Peyer's patch (tissue), 4 donors: ENCODE results near the gene BRK1. TPM values are rescaled to one million over a fixed set of nuclear protein-coding genes. Genes with fewer than 3 reads are reported as not detected.
A peak's percentile ranks its signal among the peaks of the same experiment; 100 is the strongest.
"Not testable (repeated sequence)": the region's sequence is repeated elsewhere in the genome, so short reads cannot be mapped to it uniquely, and the experiment has no call there.

Experiments
- DNase-seq, 3 donors: peaks; one replicate each; pipeline ENCODE4 v3.0.0-alpha.2; 2017 to 2019
- H3K27ac ChIP-seq, 4 donors: fragments of 200-600 bp; sonication (generic); one replicate each; pipeline ENCODE4 v1.5.1; 2016 to 2019
- H3K27me3 ChIP-seq, 2 donors: fragments of 200-600 bp; sonication (generic); one replicate each; pipeline ENCODE4 v1.5.1; 2019
- H3K36me3 ChIP-seq, 3 donors: fragments of 200-600 bp; sonication (generic); one replicate each; pipeline ENCODE4 v1.5.1; 2016 to 2019
- H3K4me1 ChIP-seq, 4 donors: fragments of 200-600 bp; sonication (generic); one replicate each; pipeline ENCODE4 v1.5.1; 2016 to 2019
- H3K4me3 ChIP-seq, 4 donors: fragments of 200-600 bp; sonication (generic); 1 replicate in 3 of 4; 2 replicates in 1 of 4; pipeline ENCODE4 v1.5.1; 2016 to 2019; ENCODE audit warnings: mild to moderate bottlenecking in 1 of 4
- H3K9me3 ChIP-seq, 4 donors: fragments of 200-600 bp; sonication (generic); one replicate each; pipeline ENCODE4 v1.5.1; 2016 to 2019; ENCODE audit warnings: mild to moderate bottlenecking in 1 of 4
- CTCF ChIP-seq, 6 experiments: fragments of 450-650 bp in 4 of 6; fragments of 200-600 bp in 2 of 6; sonication (generic) in 1 of 6; IDR thresholded peaks; one replicate each; pipeline ENCODE4 v1.5.1; 2017 to 2019; ENCODE audit warnings: antibody characterized with exemption in 6 of 6, mild to moderate bottlenecking in 3 of 6, moderate library complexity in 1 of 6
- POLR2A ChIP-seq, 2 donors: fragments of 450-650 bp; IDR thresholded peaks; one replicate each; pipeline ENCODE4 v1.5.1; 2017; ENCODE audit warnings: antibody characterized with exemption in 2 of 2, mild to moderate bottlenecking in 2 of 2, moderate library complexity in 2 of 2
- total RNA-seq, 4 donors: library from RNA; depleted of rRNA; stranded (reverse); fragments of >200 nt; gene quantifications; one replicate each; pipeline ENCODE4 v1.1.0, GENCODE V29; 2016

BRK1 gene
- total RNA-seq, 4 donors from 2014 or later = 43.7 to 104 (median 60.4) TPM

- H3K27ac ChIP-seq = peak overlapping the region in 2 of 4 donors; percentile 8 to 36
- H3K9me3 ChIP-seq = no peaks in the 10 kb centered on the region
- peak in 1 of 3 donors; percentile 59 for DNase-seq
- H3K4me3 ChIP-seq = no peak overlapping the region
- no peaks in the 10 kb centered on the region for H3K4me1 ChIP-seq
- TF ChIP-seq CTCF (IDR thresholded peaks at IDR 0.05) (no peak), POLR2A (IDR thresholded peaks at IDR 0.05) (no peak)
- no peaks in the 10 kb centered on the region for H3K36me3 ChIP-seq
- no peaks in the 10 kb centered on the region for H3K27me3 ChIP-seq
Observed at GRCh38 chr3:10090179-10090578, 25.3 kb upstream of the BRK1 start.

GRCh38 chr3:10090774-10091173 lies 24.7 kb upstream of the BRK1 start:
- not testable (repeated sequence) for H3K27me3 ChIP-seq, DNase-seq, H3K4me1 ChIP-seq, H3K27ac ChIP-seq, H3K36me3 ChIP-seq, H3K9me3 ChIP-seq, H3K4me3 ChIP-seq

GRCh38 chr3:10091387-10091786 lies 24.1 kb upstream of the BRK1 start:
- DNase-seq = not testable (repeated sequence)

GRCh38 chr3:10093678-10094077 lies 21.8 kb upstream of the BRK1 start:
- no peak overlapping the region for H3K27ac ChIP-seq

More at GRCh38 chr3:10091387-10091786, 24.1 kb upstream of the BRK1 start:
- not testable (repeated sequence) for H3K9me3 ChIP-seq, H3K36me3 ChIP-seq, H3K27me3 ChIP-seq, H3K4me1 ChIP-seq, H3K27ac ChIP-seq, H3K4me3 ChIP-seq

GRCh38 chr3:10099041-10099440 lies 16.4 kb upstream of the BRK1 start:
- H3K27ac ChIP-seq = no peak overlapping the region
- H3K4me3 ChIP-seq = no peak overlapping the region
- H3K9me3 ChIP-seq = no peaks in the 10 kb centered on the region
- no peak for TF ChIP-seq POLR2A (IDR thresholded peaks at IDR 0.05)
- no peak for TF ChIP-seq CTCF (IDR thresholded peaks at IDR 0.05)
- no peaks in the 10 kb centered on the region for H3K4me1 ChIP-seq
- no peaks in the 10 kb centered on the region for H3K36me3 ChIP-seq
- no peaks in the 10 kb centered on the region for H3K27me3 ChIP-seq
- DNase-seq = no peak

More at GRCh38 chr3:10093678-10094077, 21.8 kb upstream of the BRK1 start:
- no peaks in the 10 kb centered on the region for H3K4me1 ChIP-seq
- DNase-seq = no peak
- H3K27me3 ChIP-seq = no peaks in the 10 kb centered on the region
- TF ChIP-seq POLR2A (IDR thresholded peaks at IDR 0.05) (no peak), CTCF (IDR thresholded peaks at IDR 0.05) (no peak)
- no peaks in the 10 kb centered on the region for H3K9me3 ChIP-seq
- H3K36me3 ChIP-seq = no peaks in the 10 kb centered on the region
- H3K4me3 ChIP-seq = no peak overlapping the region

- DNase-seq = no peak
- H3K36me3 ChIP-seq = no peaks in the 10 kb centered on the region
- H3K9me3 ChIP-seq = no peaks in the 10 kb centered on the region
- H3K4me1 ChIP-seq = no peaks in the 10 kb centered on the region
- no peak overlapping the region for H3K4me3 ChIP-seq
- no peaks in the 10 kb centered on the region for H3K27me3 ChIP-seq
- no peak overlapping the region for H3K27ac ChIP-seq
- no peak for TF ChIP-seq POLR2A (IDR thresholded peaks at IDR 0.05)
- no peak for TF ChIP-seq CTCF (IDR thresholded peaks at IDR 0.05)
Observed at GRCh38 chr3:10106919-10107318, 8.6 kb upstream of the BRK1 start.

- no peak for DNase-seq
- Histone ChIP-seq H3K9me3 (no peaks in the 10 kb centered on the region), H3K36me3 (no peaks in the 10 kb centered on the region), H3K27ac (no peak within 1 kb of the TSS), H3K4me1 (no peaks in the 10 kb centered on the region), H3K27me3 (no peaks in the 10 kb centered on the region), H3K4me3 (no peak within 1 kb of the TSS)
- TF ChIP-seq CTCF (IDR thresholded peaks at IDR 0.05) (no peak), POLR2A (IDR thresholded peaks at IDR 0.05) (no peak)
Observed at GRCh38 chr3:10108091-10108490, 7.4 kb upstream of the BRK1 start, which contains the start of gene FANCD2OS. Gene FANCD2OS, minus strand, starts transcription at chr3:10108255. Its CDS starts 3,481 bp downstream, at chr3:10104774.
